Activated naive CD4-positive, alpha-beta T cell treated with anti-CD3 and anti-CD28 coated beads for 36 hours (primary cell): ENCODE results near the gene ZXDC. TPM values are rescaled to one million over a fixed set of nuclear protein-coding genes. Genes with fewer than 3 reads are reported as not detected.
A peak's percentile ranks its signal among the peaks of the same experiment; 100 is the strongest.

Experiments used
- CTCF ChIA-PET: fragments of 350-600 bp; sonication (Branson Sonifier 250); formaldehyde crosslinking; loops from one replicate; lab custom pipeline; 2021; ENCODE audit warnings: antibody characterized with exemption; lab: Charles Lee
- DNase-seq: peaks from one replicate; pipeline ENCODE4 v3.0.0-alpha.2; 2020
- H3K27ac Mint-ChIP-seq: one replicate; pipeline ENCODE4 v1.8.0; 2021; ENCODE audit warnings: mild to moderate bottlenecking, mixed read lengths
- H3K27me3 Mint-ChIP-seq: one replicate; pipeline ENCODE4 v1.8.0; 2021; ENCODE audit warnings: low read depth, mixed read lengths
- H3K36me3 Mint-ChIP-seq: one replicate; pipeline ENCODE4 v1.8.0; 2021; ENCODE audit warnings: low read depth, mixed read lengths
- H3K4me1 Mint-ChIP-seq: one replicate; pipeline ENCODE4 v1.8.0; 2021; ENCODE audit warnings: low read depth, mixed read lengths
- H3K4me3 Mint-ChIP-seq: one replicate; pipeline ENCODE4 v1.8.0; 2021; ENCODE audit warnings: mild to moderate bottlenecking, moderate library complexity, mixed read lengths
- H3K9me3 Mint-ChIP-seq: one replicate; pipeline ENCODE4 v1.8.0; 2021; ENCODE audit warnings: mixed read lengths
- intact Hi-C: fragments of 100-400 bp; cut with micrococcal nuclease; formaldehyde crosslinking; loops from one replicate; pipeline ENCODE4 v1.15.1; 2023
- total RNA-seq, 2 experiments: library from RNA; stranded (reverse); gene quantifications; one replicate each; pipeline ENCODE4 v1.2.3, GENCODE V29; 2021

Gene ZXDC
- total RNA-seq, 2 experiments from 2014 or later, result 23.9 TPM

GRCh38 chr3:126484662-126485061 is 9.0 kb upstream of the ZXDC start:
- Mint-ChIP-seq H3K4me1 (peaks cover 12% of the 10 kb centered on the region), H3K4me3 (no peak overlapping the region), H3K9me3 (no peaks in the 10 kb centered on the region), H3K27ac (no peak overlapping the region), H3K36me3 (no peaks in the 10 kb centered on the region), H3K27me3 (no peaks in the 10 kb centered on the region)
- intact Hi-C loops, result no loop called here
- CTCF ChIA-PET, result no interaction called here
- DNase-seq, result no peak

DNA sequence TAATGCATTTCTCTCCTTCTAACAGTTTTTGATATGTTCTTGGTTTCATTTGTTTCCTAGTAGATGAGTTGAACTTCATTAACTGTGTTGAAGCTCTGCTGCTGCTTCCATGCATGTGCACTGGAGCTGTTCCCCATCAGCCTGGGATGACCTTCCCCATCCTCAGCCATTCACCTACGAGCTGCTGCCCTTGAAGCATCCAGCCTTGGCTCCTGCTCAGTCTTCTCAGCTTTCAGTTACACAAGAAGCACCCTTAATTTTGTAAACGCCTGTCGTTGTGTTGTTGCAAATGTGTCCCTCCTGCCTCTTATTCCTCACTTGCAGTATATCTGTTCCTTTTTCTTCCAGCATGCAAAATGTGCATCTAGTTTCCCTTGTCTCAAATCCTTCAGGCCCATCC is 8.5 kb upstream of the ZXDC start:
- DNase-seq, result no peak
- H3K27ac Mint-ChIP-seq, result no peak overlapping the region
- H3K9me3 Mint-ChIP-seq, result no peaks in the 10 kb centered on the region
- CTCF ChIA-PET, result no interaction called here
- no peaks in the 10 kb centered on the region for H3K36me3 Mint-ChIP-seq
- H3K4me3 Mint-ChIP-seq, result no peak overlapping the region
- intact Hi-C loops, result no loop called here
- H3K27me3 Mint-ChIP-seq, result no peaks in the 10 kb centered on the region
- peaks cover 12% of the 10 kb centered on the region for H3K4me1 Mint-ChIP-seq

GRCh38 chr3:126483321-126483761 is 7.7 kb upstream of the ZXDC start:
- Mint-ChIP-seq H3K27me3 (no peaks in the 10 kb centered on the region), H3K36me3 (no peaks in the 10 kb centered on the region), H3K27ac (no peak overlapping the region), H3K9me3 (no peaks in the 10 kb centered on the region), H3K4me3 (no peak overlapping the region), H3K4me1 (peaks cover 12% of the 10 kb centered on the region)
- intact Hi-C loops, result no loop called here
- CTCF ChIA-PET, result no interaction called here
- no peak for DNase-seq

GRCh38 chr3:126482503-126483255 is 7.0 kb upstream of the ZXDC start:
- CTCF ChIA-PET, result no interaction called here

DNA sequence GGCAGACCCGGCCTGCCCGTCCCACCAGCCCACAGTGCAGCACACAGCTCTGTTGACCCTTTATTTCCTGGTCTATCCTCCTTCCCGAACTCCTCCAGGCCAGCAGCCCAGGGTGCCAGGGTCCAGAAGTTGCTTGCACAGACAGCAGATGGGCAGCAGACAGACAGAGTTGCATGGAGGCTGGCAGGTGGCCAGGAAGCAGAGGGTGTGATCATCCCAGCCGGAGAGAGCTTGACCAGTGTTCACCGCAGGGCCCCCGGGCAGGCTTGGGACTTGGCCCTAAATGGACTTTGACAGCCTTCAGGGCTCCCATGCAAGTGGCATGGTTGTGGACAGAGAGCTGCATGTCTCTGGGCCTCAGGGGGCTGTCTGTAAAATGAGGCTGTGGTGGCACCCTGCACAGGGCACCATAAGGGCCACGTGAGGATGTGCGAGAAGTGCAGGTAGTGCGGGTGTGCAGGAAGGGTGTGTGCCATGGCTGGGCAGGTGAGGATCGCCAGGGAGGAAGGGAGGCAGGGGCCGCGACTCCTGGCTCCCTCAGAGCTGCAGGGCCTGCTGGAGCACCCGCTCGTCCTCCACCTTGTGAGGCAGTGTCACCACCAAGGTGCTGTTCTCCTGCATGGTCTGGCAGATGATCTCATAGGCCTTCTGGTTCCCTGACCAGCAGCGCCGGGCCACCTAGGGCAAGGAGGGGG is 6.3 kb upstream of the ZXDC start:
- H3K27ac Mint-ChIP-seq, result no peak overlapping the region
- no peaks in the 10 kb centered on the region for H3K36me3 Mint-ChIP-seq
- H3K4me3 Mint-ChIP-seq, result no peak overlapping the region
- H3K4me1 Mint-ChIP-seq, result peaks cover 8% of the 10 kb centered on the region
- no peaks in the 10 kb centered on the region for H3K9me3 Mint-ChIP-seq
- intact Hi-C loops, result no loop called here
- no peak for DNase-seq
- no peaks in the 10 kb centered on the region for H3K27me3 Mint-ChIP-seq
- CTCF ChIA-PET, result no interaction called here

More at GRCh38 chr3:126482503-126483255, 7.0 kb upstream of the ZXDC start:
- H3K4me3 Mint-ChIP-seq, result no peak overlapping the region
- H3K9me3 Mint-ChIP-seq, result no peaks in the 10 kb centered on the region
- H3K27ac Mint-ChIP-seq, result no peak overlapping the region
- no peaks in the 10 kb centered on the region for H3K27me3 Mint-ChIP-seq
- peaks cover 12% of the 10 kb centered on the region for H3K4me1 Mint-ChIP-seq
- DNase-seq, result no peak
- intact Hi-C loops, result no loop called here
- no peaks in the 10 kb centered on the region for H3K36me3 Mint-ChIP-seq

DNA sequence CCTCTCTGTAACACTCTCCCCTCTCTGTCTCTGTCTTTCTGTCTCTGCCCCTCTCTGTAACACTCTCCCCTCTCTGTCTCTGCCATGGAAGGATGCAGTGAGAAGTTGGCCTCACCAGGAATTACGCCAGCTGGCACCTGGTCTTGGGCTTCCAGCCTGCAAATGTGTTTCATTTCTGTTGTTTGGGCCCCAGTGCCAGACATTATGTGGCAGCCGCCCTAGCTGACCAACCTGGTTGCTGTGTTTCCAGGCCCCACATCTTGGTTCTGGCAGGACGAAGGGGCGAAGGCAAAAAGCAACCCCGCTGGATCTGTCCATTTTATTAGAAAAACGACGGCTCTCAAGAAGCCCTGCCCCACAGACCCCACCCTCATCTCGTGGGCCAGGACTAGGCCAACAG is 5.2 kb upstream of the ZXDC start:
- Mint-ChIP-seq H3K27me3 (no peaks in the 10 kb centered on the region), H3K36me3 (no peaks in the 10 kb centered on the region), H3K4me1 (peaks cover 4% of the 10 kb centered on the region), H3K9me3 (no peaks in the 10 kb centered on the region), H3K4me3 (no peak overlapping the region), H3K27ac (no peak overlapping the region)
- DNase-seq, result no peak
- intact Hi-C loops, result no loop called here
- CTCF ChIA-PET, result no interaction called here

GRCh38 chr3:126480206-126480605 is 4.5 kb upstream of the ZXDC start:
- H3K27me3 Mint-ChIP-seq, result no peaks in the 10 kb centered on the region
- H3K4me3 Mint-ChIP-seq, result no peak overlapping the region
- CTCF ChIA-PET, result no interaction called here

DNA sequence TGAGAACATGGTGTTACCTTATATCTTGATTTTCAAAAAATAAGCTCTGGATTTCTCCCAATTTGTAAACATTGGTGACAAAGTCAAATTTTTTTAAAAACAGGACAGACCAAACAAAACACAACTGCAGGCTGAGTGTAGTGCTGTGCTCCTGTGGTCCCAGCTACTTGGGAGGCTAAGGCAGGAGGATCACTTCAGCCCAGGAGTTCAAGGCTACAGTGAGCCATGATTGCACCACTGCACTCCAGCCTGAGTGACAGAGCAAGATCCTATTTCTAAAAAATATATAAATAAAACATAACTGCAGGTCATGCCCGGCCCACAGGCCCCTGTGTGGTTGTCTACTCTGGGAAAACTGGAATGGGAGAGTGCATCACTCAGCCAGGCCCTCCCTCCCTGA is 4.0 kb upstream of the ZXDC start:
- Mint-ChIP-seq H3K27me3 (no peaks in the 10 kb centered on the region), H3K4me1 (peaks cover 4% of the 10 kb centered on the region), H3K4me3 (no peak overlapping the region), H3K36me3 (peaks cover under 1% of the 10 kb centered on the region), H3K27ac (no peak overlapping the region), H3K9me3 (no peaks in the 10 kb centered on the region)
- intact Hi-C loops, result loop anchor here (5.0 to 10.0 kb wide), 2 partner anchors 1118 to 1335 kb away; partner anchors contain the start of gene MCM2
- CTCF ChIA-PET, result no interaction called here
- no peak for DNase-seq

More at GRCh38 chr3:126480206-126480605, 4.5 kb upstream of the ZXDC start:
- Mint-ChIP-seq H3K27ac (no peak overlapping the region), H3K4me1 (peaks cover 4% of the 10 kb centered on the region), H3K36me3 (no peaks in the 10 kb centered on the region), H3K9me3 (no peaks in the 10 kb centered on the region)
- intact Hi-C loops, result no loop called here
- DNase-seq, result no peak

GRCh38 chr3:126478581-126479310 is 3.1 kb upstream of the ZXDC start:
- Mint-ChIP-seq H3K27me3 (no peaks in the 10 kb centered on the region), H3K9me3 (no peaks in the 10 kb centered on the region), H3K4me3 (no peak overlapping the region), H3K4me1 (peaks cover 13% of the 10 kb centered on the region), H3K36me3 (peaks cover 5% of the 10 kb centered on the region), H3K27ac (no peak overlapping the region)
- intact Hi-C loops, result loop anchor here (5.0 to 10.0 kb wide), 2 partner anchors 1119 to 1334 kb away; partner anchors contain the start of gene MCM2
- no peak for DNase-seq
- CTCF ChIA-PET, result no interaction called here

- CTCF ChIA-PET, result no interaction called here
- no peak overlapping the region for H3K27ac Mint-ChIP-seq
- peaks cover 13% of the 10 kb centered on the region for H3K36me3 Mint-ChIP-seq
- no peak for DNase-seq
- H3K27me3 Mint-ChIP-seq, result no peaks in the 10 kb centered on the region
- H3K4me1 Mint-ChIP-seq, result peaks cover 30% of the 10 kb centered on the region
- H3K4me3 Mint-ChIP-seq, result peak overlapping the region; percentile 66
- intact Hi-C loops, result loop anchor here (5.0 to 10.0 kb wide), 2 partner anchors 1120 to 1332 kb away; partner anchors contain the start of gene MCM2
- H3K9me3 Mint-ChIP-seq, result no peaks in the 10 kb centered on the region
Observed at GRCh38 chr3:126477061-126477380, 1.3 kb upstream of the ZXDC start.

GRCh38 chr3:126476166-126477060 is 722 bp upstream of the ZXDC start:
- Mint-ChIP-seq H3K27me3 (no peaks in the 10 kb centered on the region), H3K4me1 (peaks cover 33% of the 10 kb centered on the region), H3K36me3 (peaks cover 13% of the 10 kb centered on the region), H3K27ac (peak overlapping the region; percentile 53), H3K9me3 (no peaks in the 10 kb centered on the region), H3K4me3 (peak overlapping the region; percentile 80)
- CTCF ChIA-PET, result interaction anchor here (0.6 kb wide), 1 partner anchor 505 kb away, joined by 3 read pairs; no protein-coding TSS in a partner anchor
- peak; percentile 48 for DNase-seq
- intact Hi-C loops, result loop anchor here (5.0 to 10.0 kb wide), 2 partner anchors 1121 to 1332 kb away; partner anchors contain the start of gene MCM2
